NK-92 treated with Interleukin-12 subunit alpha and Interleukin-12 subunit beta, amount 100 ng/mL, for 24 hours (cell line): ENCODE data around the gene TRABD2A.

Experiments
- DNase-seq: peaks from one replicate; lab custom pipeline; 2025; lab: John Stamatoyannopoulos, UW

The TRABD2A gene

GRCh38 chr2:84816426-84817026 is 64.4 kb downstream of the TRABD2A start:
- no peak for DNase-seq

GRCh38 chr2:84815146-84815545 is 65.7 kb downstream of the TRABD2A start:
- no peak for DNase-seq

DNA sequence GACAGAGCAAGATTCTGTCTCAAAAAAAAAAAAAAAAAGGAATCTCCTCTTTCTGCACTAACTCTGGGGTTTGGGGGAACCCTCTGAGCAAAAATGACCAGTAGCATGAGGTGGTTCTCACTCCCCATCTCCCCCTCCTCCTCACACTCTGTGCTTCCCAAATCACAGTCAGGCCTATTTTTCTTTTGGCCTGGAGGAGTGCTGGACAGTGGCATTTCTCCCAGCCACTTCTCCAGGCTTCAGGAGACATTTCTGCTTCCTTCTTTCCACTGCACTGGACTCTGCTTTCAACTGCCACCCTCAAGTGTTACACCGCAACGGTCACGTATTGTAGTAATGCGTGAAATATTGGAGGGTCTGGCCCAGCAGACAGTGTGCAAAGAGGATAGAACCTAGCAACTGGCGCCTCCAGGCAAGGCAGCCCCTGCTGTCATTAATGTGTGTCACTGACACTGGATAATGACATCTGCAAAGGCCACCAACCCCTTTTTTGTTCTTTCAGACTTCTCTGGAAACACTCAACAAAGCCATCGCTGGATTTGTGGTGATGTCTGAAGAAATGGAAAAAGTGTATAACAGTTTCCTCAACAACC is 68.9 kb downstream of the TRABD2A start:
- no peak for DNase-seq

DNA sequence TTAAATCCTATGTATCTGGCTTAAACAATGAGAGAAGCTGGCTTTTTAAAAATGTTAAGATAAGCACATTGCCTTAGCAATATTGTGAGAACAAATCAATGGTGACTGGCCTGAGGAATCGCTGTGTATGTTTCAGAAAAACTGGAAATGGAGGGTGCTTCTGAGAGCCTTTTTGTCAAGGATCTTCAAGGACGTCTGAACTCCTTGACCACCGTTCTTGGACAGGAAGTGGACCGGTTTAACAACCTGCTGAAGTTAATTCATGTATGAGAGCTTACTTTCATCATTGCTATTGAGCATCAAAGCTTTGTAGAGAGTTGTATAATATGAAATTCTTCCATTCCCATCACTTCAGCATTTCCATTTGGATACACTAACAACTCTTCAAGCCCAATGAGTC is 72.6 kb downstream of the TRABD2A start:
- no peak for DNase-seq

DNA sequence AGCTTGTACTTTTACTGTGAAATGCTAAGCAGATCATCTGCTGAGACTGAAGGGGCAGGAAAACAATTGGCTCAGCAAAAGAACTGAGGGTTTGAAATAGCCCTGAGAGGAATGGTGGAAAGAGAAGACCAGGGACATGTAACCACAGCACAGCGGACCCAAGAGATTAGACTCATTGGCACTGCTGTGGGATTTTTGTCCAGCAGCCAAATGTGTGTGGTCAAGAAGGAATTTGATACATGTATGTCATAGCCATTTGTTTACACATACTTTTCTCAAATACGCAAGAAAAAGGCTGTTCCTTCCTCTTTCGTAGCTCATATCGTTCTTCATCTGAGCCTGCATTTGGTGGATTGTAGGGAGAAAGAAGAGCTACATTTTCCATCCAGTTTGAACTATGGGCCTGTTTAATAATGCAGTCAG is 73.8 kb downstream of the TRABD2A start:
- no peak for DNase-seq

- no peak for DNase-seq
Observed at GRCh38 chr2:84805250-84805958, 75.5 kb downstream of the TRABD2A start.

GRCh38 chr2:84801811-84802210 is 79.1 kb downstream of the TRABD2A start:
- DNase-seq = no peak

GRCh38 chr2:84800194-84800805 is 80.6 kb downstream of the TRABD2A start:
- DNase-seq = no peak

DNA sequence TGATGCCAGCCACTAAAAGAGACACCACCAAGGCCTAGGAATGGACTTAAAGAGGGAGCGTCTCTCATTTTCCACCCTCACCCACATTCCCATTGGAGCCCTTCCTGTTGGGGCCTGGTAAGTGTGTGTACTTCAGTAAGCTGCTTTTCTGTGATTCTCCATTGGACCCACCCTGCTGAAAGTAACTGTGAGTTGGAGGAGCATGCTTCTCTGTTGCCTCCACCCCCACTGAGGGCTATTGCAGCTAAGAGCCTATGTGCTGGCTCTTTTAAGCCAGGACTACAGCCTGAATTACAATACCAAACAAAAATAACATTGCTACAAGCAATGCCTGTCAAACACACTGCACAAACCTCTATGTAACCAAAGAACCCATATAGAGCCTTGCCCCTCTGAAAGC is 81.1 kb downstream of the TRABD2A start:
- DNase-seq = no peak

- DNase-seq = no peak
Observed at GRCh38 chr2:84797271-84797670, 83.6 kb downstream of the TRABD2A start.

GRCh38 chr2:84796798-84797197 is 84.1 kb downstream of the TRABD2A start:
- no peak for DNase-seq

DNA sequence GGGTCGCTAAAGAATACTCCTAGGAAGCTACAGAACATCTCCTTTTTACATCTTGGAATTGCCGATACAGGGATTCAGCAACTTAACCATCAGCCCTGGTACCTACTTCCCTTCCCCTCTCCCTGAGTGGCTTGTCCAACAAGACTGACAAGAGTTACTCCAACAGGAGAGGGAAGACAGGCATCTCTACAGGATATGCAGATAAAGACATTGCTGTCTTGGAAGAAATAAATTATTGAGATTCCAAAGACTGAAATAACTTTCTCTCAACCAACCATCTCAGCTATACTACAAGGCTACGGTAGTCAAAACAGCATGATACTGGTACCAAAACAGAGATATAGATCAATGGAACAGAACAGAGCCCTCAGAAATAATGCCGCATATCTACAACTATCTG is 87.2 kb downstream of the TRABD2A start:
- DNase-seq = no peak

- no peak for DNase-seq
Observed at GRCh38 chr2:84792856-84793522, 87.9 kb downstream of the TRABD2A start.

- DNase-seq = no peak
Observed at GRCh38 chr2:84788498-84788897, 92.4 kb downstream of the TRABD2A start.

DNA sequence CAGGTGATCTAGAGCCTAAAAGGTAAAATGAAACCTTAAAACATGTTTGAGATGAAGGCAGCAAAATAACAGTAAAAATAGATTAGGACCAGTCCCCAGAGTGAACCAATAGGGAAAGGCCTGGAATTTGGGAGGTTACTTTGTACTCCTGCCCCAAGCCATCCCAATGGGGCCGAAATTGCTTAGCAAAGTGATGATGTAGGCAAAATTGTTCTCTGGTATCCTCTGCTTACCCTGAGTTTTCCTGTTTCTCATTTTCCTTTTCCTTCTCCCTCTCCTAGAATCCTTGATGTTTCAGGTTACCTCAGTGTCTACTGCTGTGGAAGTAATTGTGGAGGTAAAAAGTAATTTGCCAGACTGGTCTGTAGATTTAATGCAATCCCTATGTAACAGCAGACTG is 92.9 kb downstream of the TRABD2A start:
- DNase-seq = no peak

DNA sequence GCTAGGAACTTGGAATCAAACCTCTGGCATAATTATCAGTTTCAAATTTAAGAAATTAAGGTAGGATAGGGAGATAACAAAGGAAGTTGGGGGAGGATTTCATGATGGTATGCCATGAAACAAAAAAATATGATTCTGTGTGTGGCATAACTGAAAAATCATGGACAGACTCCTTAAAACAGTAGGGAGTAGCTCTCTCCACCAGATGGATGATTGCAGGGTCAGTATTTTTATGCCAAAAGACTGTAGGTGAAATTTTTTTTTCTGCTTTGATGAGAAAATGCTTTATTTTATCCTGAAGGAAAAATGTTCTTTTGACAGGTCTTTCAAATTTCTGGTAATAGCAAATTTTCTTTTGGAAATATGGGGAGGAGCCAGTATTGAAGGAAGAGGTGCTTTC is 94.3 kb downstream of the TRABD2A start:
- DNase-seq = no peak

- no peak for DNase-seq
Observed at GRCh38 chr2:84785950-84786349, 94.9 kb downstream of the TRABD2A start.

DNA sequence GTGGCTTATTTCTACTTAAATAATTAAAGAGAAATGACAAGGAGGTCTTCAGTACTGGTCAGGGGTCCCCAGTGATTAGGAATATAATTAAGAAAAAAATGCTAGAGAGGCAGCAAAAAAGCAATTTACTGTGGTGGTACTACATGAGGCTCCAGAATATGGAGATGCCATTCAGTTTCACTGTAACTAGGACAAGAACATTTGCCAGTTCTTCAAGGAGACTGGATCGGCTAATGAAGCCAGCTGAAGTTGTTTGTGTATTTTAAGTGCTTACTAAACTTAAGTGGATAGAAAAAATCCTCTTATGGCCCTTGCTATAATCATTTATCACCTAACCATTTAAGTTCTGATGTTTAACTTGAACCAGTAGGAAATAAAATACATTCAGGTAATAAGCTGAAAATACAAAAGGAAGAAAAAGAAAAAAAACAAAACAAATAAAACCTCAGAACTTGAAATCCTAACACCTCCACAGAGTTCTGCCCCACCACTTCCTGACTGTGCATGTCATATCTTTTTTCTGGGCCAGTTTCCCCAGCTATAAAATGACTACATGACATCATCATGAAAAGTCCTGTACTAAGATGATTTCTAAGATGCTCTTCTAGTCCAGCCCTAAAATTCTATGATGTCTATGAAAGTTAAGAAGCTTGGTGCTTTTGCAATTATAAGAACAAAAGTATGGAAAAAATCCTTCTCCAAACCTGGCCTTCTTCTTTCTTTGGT is 98.0 kb downstream of the TRABD2A start:
- DNase-seq = peak; percentile 22

- peak; percentile 25 for DNase-seq
Observed at GRCh38 chr2:84781942-84782716, 98.8 kb downstream of the TRABD2A start.

- DNase-seq = no peak
Observed at GRCh38 chr2:84779781-84780180, 101.1 kb downstream of the TRABD2A start.
